ENCODE results near the gene RIMBP2.

The RIMBP2 gene

DNA sequence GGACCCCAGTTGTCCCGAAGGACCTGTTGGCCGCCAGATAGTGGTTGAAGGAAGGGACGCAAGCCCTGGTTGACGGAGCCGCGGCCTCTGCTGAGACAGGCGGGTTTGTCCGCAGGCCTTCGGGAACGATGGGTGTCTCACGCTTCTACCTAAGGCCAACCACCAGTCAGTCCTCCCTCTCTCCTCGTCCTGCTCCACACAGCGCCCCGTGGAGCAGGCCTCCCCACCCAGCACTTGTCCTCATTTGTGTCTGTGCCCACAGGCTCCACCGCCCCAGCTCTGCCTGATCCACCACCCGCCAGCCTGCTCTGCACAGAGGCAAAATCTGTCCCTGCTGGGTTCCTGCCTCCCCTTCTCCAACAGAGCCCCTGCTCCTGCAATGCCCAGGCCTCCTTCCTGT is 41.0 kb downstream of the RIMBP2 start:
- in situ Hi-C loops (cut with MboI; ENCODE audit: low sequenced_read_pairs, unreplicated experiment): no loop called here
- TF ChIP-seq, protein P1, sequence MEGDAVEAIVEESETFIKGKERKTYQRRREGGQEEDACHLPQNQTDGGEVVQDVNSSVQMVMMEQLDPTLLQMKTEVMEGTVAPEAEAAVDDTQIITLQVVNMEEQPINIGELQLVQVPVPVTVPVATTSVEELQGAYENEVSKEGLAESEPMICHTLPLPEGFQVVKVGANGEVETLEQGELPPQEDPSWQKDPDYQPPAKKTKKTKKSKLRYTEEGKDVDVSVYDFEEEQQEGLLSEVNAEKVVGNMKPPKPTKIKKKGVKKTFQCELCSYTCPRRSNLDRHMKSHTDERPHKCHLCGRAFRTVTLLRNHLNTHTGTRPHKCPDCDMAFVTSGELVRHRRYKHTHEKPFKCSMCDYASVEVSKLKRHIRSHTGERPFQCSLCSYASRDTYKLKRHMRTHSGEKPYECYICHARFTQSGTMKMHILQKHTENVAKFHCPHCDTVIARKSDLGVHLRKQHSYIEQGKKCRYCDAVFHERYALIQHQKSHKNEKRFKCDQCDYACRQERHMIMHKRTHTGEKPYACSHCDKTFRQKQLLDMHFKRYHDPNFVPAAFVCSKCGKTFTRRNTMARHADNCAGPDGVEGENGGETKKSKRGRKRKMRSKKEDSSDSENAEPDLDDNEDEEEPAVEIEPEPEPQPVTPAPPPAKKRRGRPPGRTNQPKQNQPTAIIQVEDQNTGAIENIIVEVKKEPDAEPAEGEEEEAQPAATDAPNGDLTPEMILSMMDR (IDR thresholded peaks at IDR 0.05; ENCODE audit: borderline replicate concordance, control extremely low read depth, extremely low read depth, insufficient read depth, missing control alignments): no peak
- no peak for DNase-seq (ENCODE audit: low spot score)

DNA sequence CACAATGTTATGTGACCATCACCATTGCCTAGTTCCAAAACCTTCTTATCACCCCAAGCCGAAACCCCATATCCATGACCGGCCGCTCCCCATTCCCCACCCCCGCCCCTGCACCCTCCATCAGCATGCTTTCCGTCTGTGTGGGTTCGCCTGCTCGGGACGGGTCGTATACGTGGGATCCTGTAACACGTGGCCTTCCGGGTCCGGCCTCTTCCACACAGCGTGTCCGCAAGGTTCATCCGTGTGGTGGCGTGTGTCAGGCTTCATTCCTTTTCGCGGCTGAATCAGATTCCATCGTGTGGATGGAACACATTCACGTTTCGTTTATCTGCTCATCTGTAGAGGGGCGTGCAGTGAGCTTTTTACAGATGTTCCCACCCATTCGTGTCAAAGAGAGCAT is 41.4 kb downstream of the RIMBP2 start:
- in situ Hi-C loops (cut with MboI; ENCODE audit: low sequenced_read_pairs, unreplicated experiment): no loop called here
- TF ChIP-seq, protein P1 (IDR thresholded peaks at IDR 0.05; ENCODE audit: borderline replicate concordance, control extremely low read depth, extremely low read depth, insufficient read depth, missing control alignments): no peak
- DNase-seq (ENCODE audit: low spot score): no peak

DNA sequence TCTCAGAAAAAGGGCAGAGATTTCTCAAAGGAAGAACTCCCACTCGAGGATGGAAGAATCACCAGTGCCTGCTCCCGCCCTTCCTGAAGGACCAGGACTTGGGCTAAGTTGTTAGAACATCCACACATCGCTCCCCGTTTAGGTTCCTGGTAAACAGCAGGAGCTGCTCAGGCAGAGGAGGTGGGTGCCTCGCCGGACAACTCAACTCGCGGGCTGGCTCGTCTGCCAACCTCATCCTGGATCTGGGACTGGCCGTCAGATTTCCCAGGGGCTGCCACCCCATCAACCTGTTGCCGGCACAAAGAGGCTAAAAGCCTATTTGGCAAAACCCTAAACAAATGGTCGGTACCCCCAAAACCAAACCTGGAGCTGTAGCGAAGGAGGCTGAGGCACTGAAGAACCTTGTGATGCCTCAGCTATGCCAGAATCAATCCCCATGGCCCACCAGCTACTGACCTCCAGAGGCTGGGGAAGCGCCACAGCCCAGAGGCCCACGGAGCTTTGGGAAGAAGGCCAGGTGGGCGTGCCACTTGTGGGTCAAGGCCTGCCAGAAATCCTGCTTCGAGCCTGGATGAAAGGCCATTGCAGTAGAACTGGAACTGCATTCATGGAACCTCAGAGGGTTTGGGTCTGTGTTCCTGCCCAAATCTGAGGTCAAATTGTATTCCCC is 42.9 kb downstream of the RIMBP2 start:
- in situ Hi-C loops (cut with MboI; ENCODE audit: low sequenced_read_pairs, unreplicated experiment): no loop called here
- TF ChIP-seq, protein P1 (IDR thresholded peaks at IDR 0.05; ENCODE audit: borderline replicate concordance, control extremely low read depth, extremely low read depth, insufficient read depth, missing control alignments): no peak

DNA sequence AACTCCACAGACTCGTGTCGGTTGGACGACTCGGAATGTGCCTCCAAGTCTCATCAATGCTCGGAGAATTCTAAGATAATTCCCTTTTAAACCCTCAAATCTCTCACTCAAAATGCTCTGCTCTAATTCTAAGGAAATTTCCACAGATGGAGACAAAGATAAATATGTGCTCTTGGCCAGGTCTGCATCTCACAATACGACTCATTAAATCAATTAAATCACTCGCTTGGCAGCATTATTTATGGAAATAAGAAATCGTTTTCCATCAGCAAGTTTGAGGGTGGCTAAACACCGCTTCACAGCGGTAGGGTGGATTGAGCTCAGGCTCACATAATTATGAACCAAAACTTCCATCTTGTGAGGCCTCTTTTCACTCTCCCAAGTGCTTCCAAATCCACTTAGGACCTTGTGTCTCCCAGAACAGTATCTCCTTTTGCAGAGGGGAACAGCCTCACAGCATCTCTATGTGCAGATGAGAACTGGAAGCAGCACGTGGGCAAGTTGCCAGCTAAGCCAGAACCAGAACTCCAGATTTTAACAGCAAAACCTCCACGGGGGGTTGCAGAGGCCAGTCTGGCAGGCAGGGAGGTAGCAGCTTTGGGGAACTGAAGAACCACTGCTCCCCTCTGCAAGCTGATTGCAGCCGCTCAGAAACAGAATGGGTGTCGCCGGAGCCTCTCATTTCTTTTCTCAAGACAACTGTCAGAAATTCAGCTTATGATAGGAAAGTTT is 43.8 kb downstream of the RIMBP2 start:
- in situ Hi-C loops (cut with MboI; ENCODE audit: low sequenced_read_pairs, unreplicated experiment): no loop called here
- no peak for DNase-seq (ENCODE audit: low spot score)
- TF ChIP-seq, protein P1 (IDR thresholded peaks at IDR 0.05; ENCODE audit: borderline replicate concordance, control extremely low read depth, extremely low read depth, insufficient read depth, missing control alignments): no peak

More for the DNA sequence above, 42.9 kb downstream of the RIMBP2 start:
- no peak for DNase-seq (ENCODE audit: low spot score)

DNA sequence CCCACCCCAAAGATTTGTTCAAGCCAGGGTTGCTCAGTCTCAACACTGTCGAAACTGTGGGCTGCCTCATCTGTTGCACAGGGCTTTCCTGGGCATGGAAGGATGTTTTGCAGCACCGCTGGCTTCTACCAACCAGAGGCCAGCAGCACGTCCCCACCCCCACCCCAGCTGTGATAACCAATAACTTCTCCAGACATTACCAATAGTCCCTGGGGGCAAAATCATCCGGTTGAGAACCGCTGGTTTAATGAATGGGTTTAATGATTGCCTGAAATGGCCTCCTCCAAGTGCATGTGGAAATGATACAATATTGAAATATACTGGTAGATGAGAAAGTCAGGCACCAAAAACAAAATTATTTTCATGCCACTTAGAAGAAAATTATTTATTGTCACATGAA is 44.5 kb downstream of the RIMBP2 start:
- DNase-seq (ENCODE audit: low spot score): no peak
- in situ Hi-C loops (cut with MboI; ENCODE audit: low sequenced_read_pairs, unreplicated experiment): no loop called here
- TF ChIP-seq, protein P1 (IDR thresholded peaks at IDR 0.05; ENCODE audit: borderline replicate concordance, control extremely low read depth, extremely low read depth, insufficient read depth, missing control alignments): no peak

DNA sequence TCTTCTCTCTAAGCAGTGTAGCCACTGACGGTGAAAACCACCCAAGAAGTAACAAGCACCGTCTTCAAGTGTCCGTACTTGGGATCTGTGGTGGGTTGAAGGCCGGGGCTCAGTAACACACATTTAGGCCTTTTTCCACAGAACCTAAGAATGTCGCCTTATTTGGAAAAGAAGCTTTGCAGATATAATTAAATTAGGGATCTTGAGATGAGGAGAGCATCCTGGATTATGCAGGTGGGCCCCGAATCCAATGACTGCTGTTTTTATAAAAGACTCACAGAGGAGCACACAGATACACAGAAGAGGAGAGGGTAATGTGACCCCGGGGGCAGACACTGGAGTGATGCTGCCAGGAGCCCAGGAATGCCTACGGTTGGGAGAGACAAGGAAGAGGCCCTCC is 46.3 kb downstream of the RIMBP2 start:
- TF ChIP-seq, protein P1 (IDR thresholded peaks at IDR 0.05; ENCODE audit: borderline replicate concordance, control extremely low read depth, extremely low read depth, insufficient read depth, missing control alignments): no peak
- no peak for DNase-seq (ENCODE audit: low spot score)
- in situ Hi-C loops (cut with MboI; ENCODE audit: low sequenced_read_pairs, unreplicated experiment): no loop called here
